ENCODE data around the gene FAM153A.
"Not testable (repeated sequence)": the region's sequence is repeated elsewhere in the genome, so short reads cannot be mapped to it uniquely, and the experiment has no call there.

- not testable (repeated sequence) for TF ChIP-seq ZNF724P (CRISPR knock-in tag; IDR thresholded peaks at IDR 0.05; ENCODE audit: borderline replicate concordance); TP53 (CRISPR knock-in tag; conservative IDR thresholded peaks at IDR 0.05); ZNF598 (CRISPR knock-in tag; IDR thresholded peaks at IDR 0.05; ENCODE audit: borderline replicate concordance); BCL3 (CRISPR knock-in tag; IDR thresholded peaks at IDR 0.05)
- TF ChIP-seq, protein P1, sequence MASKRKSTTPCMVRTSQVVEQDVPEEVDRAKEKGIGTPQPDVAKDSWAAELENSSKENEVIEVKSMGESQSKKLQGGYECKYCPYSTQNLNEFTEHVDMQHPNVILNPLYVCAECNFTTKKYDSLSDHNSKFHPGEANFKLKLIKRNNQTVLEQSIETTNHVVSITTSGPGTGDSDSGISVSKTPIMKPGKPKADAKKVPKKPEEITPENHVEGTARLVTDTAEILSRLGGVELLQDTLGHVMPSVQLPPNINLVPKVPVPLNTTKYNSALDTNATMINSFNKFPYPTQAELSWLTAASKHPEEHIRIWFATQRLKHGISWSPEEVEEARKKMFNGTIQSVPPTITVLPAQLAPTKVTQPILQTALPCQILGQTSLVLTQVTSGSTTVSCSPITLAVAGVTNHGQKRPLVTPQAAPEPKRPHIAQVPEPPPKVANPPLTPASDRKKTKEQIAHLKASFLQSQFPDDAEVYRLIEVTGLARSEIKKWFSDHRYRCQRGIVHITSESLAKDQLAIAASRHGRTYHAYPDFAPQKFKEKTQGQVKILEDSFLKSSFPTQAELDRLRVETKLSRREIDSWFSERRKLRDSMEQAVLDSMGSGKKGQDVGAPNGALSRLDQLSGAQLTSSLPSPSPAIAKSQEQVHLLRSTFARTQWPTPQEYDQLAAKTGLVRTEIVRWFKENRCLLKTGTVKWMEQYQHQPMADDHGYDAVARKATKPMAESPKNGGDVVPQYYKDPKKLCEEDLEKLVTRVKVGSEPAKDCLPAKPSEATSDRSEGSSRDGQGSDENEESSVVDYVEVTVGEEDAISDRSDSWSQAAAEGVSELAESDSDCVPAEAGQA (IDR thresholded peaks at IDR 0.05; ENCODE audit: low read depth), result not testable (repeated sequence)
- TF ChIP-seq, protein P1 (CRISPR knock-in tag; IDR thresholded peaks at IDR 0.05; ENCODE audit: borderline replicate concordance), result not testable (repeated sequence)
Measured at GRCh38 chr5:177801427-177801826, 18.7 kb upstream of the FAM153A start.

Data from HepG2 (cell line).